Esophagus squamous epithelium (tissue), 5 donors: ENCODE results near the gene MLX. TPM values are rescaled to one million over a fixed set of nuclear protein-coding genes. Genes with fewer than 3 reads are reported as not detected.

Experiments
- DNase-seq: peaks from one replicate; lab custom pipeline; 2025; lab: John Stamatoyannopoulos, UW
- H3K27ac ChIP-seq, 4 donors: fragments of 200-600 bp; sonication (generic); one replicate each; pipeline ENCODE4 v1.5.1; 2016 to 2019; ENCODE audit warnings: mild to moderate bottlenecking in 1 of 4
- H3K27me3 ChIP-seq, 4 donors: fragments of 200-600 bp; sonication (generic); 1 replicate in 3 of 4; 2 replicates in 1 of 4; pipeline versions ENCODE4 v1.5.1 to v1.6.0; 2017 to 2021; ENCODE audit warnings: antibody characterized with exemption in 1 of 4
- H3K36me3 ChIP-seq, 3 donors: fragments of 200-600 bp; sonication (generic); one replicate each; pipeline ENCODE4 v1.5.1; 2016 to 2019
- H3K4me1 ChIP-seq, 3 donors: fragments of 200-600 bp; sonication (generic); one replicate each; pipeline ENCODE4 v1.5.1; 2017 to 2019
- H3K4me3 ChIP-seq, 4 donors: fragments of 200-600 bp; sonication (generic); 1 replicate in 3 of 4; 2 replicates in 1 of 4; pipeline ENCODE4 v1.5.1; 2016 to 2019; ENCODE audit warnings: mild to moderate bottlenecking in 2 of 4, moderate library complexity in 1 of 4
- H3K9me3 ChIP-seq, 3 donors: fragments of 200-600 bp; sonication (generic); one replicate each; pipeline ENCODE4 v1.5.1; 2016 to 2019
- CTCF ChIP-seq, 6 experiments: fragments of 450-650 bp in 4 of 6; fragments of 200-600 bp in 2 of 6; sonication (generic) in 2 of 6; IDR thresholded peaks; one replicate each; pipeline ENCODE4 v1.5.1; 2016 to 2019; ENCODE audit warnings: antibody characterized with exemption in 6 of 6, mild to moderate bottlenecking in 4 of 6, moderate library complexity in 4 of 6
- POLR2A ChIP-seq, 4 donors: fragments of 450-650 bp; IDR thresholded peaks; one replicate each; pipeline ENCODE4 v1.6.1; 2017; ENCODE audit warnings: antibody characterized with exemption in 4 of 4, mild to moderate bottlenecking in 4 of 4, moderate library complexity in 3 of 4
- WGBS, 2 donors: methylation state at CpG; one replicate each; pipeline ENCODE4 v1.1.5; 2018; 5-methylcytosine and 5-hydroxymethylcytosine counted together
- intact Hi-C: fragments of 100-400 bp; cut with DNase I; formaldehyde crosslinking; loops from one replicate; pipeline ENCODE4 v1.15.0; 2022
- total RNA-seq, 4 donors: library from RNA; depleted of rRNA; stranded (reverse); fragments of >200 nt; gene quantifications; one replicate each; pipeline ENCODE4 v1.1.0, GENCODE V29; 2016
- donor health status: DM: yes; HTN: yes; CAD: no.

The MLX gene
- total RNA-seq, 4 donors from 2014 or later, result 34.0 to 47.9 (median 39.9) TPM

- WGBS, 2 donors, result 35 to 45% methylated on average over 8 to 12 of the region's 28 CpGs
- Histone ChIP-seq H3K4me1 (peaks cover 41 to 66% (median 45%) of the 10 kb centered on the region in 3 donors), H3K27me3 (no peaks in the 10 kb centered on the region), H3K9me3 (no peaks in the 10 kb centered on the region), H3K27ac (peak overlapping the region; percentile 94 to 99 (median 96)), H3K4me3 (peak overlapping the region; percentile 91 to 99 (median 94)), H3K36me3 (peaks cover 32 to 59% (median 36%) of the 10 kb centered on the region in 3 donors)
- no peak for DNase-seq
- intact Hi-C loops, result no loop called here
- TF ChIP-seq CTCF (IDR thresholded peaks at IDR 0.05), result peak in 1 of 6 experiments; percentile 7
- no peak for TF ChIP-seq POLR2A (IDR thresholded peaks at IDR 0.05)
Observed at GRCh38 chr17:42566215-42566882, 551 bp upstream of the MLX start.

GRCh38 chr17:42568341-42569111 lies 1.6 kb downstream of the MLX start:
- WGBS, 2 donors, result 81 to 94% methylated on average over 10 of the region's 14 CpGs
- Histone ChIP-seq H3K36me3 (peaks cover 48 to 81% (median 57%) of the 10 kb centered on the region in 3 donors), H3K27me3 (no peaks in the 10 kb centered on the region), H3K4me3 (no peak overlapping the region), H3K4me1 (peaks cover 28 to 49% (median 31%) of the 10 kb centered on the region in 3 donors), H3K9me3 (no peaks in the 10 kb centered on the region), H3K27ac (peak overlapping the region; percentile 9 to 99 (median 94))
- no peak for DNase-seq
- intact Hi-C loops, result no loop called here
- no peak for TF ChIP-seq CTCF (IDR thresholded peaks at IDR 0.05)
- no peak for TF ChIP-seq POLR2A (IDR thresholded peaks at IDR 0.05)

GRCh38 chr17:42571435-42572225 lies 4.7 kb downstream of the MLX start:
- Histone ChIP-seq H3K36me3 (peaks cover 43 to 71% (median 50%) of the 10 kb centered on the region in 3 donors), H3K9me3 (no peaks in the 10 kb centered on the region), H3K4me1 (peaks cover 16 to 34% (median 16%) of the 10 kb centered on the region in 3 donors), H3K27me3 (no peaks in the 10 kb centered on the region), H3K27ac (no peak overlapping the region), H3K4me3 (no peak overlapping the region)
- DNase-seq, result no peak
- WGBS, 2 donors, result 77 to 78% methylated on average over 10 to 12 of the region's 12 CpGs
- no peak for TF ChIP-seq POLR2A (IDR thresholded peaks at IDR 0.05)
- no peak for TF ChIP-seq CTCF (IDR thresholded peaks at IDR 0.05)
- intact Hi-C loops, result no loop called here

DNA sequence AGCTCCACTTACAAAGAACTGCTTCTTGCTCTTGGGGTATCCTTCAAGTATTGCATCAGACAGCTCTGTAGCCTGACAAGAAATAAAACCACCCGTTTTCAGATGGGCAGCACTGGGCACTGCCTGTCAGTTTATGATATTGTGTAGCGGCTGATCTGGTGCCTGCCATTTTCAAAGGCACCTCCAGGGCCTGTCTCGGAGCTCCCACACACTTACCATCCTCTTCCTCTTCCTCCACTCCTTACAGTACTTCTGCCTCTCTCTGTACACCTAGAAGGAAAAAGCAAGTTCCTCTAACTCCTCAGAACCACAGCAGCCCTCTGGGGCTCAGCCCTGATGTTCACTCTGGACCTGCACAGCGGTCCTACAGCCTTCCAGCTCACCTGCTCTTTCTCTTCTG lies 6.2 kb downstream of the MLX start:
- H3K27me3 ChIP-seq, result no peaks in the 10 kb centered on the region
- no peak for TF ChIP-seq CTCF (IDR thresholded peaks at IDR 0.05)
- TF ChIP-seq POLR2A (IDR thresholded peaks at IDR 0.05), result no peak
- 81 to 90% methylated on average over 4 of the region's 4 CpGs for whole genome bisulfite sequencing, 2 donors
- H3K4me3 ChIP-seq, result no peak overlapping the region
- H3K36me3 ChIP-seq, result peaks cover 43 to 71% (median 50%) of the 10 kb centered on the region in 3 donors
- no peaks in the 10 kb centered on the region for H3K9me3 ChIP-seq
- intact Hi-C loops, result no loop called here
- no peak for DNase-seq
- peaks cover 16 to 35% (median 19%) of the 10 kb centered on the region in 3 donors for H3K4me1 ChIP-seq
- H3K27ac ChIP-seq, result no peak overlapping the region
